Activated CD8-positive, alpha-beta memory T cell treated with anti-CD3 and anti-CD28 coated beads, Interleukin-2, amount 50 U/mL, for 4 hours (primary cell): ENCODE measurements around the gene ENO4.

Experiments used
- DNase-seq: peaks from one replicate; pipeline ENCODE4 v3.0.0-alpha.2; 2020

The ENO4 gene

DNA sequence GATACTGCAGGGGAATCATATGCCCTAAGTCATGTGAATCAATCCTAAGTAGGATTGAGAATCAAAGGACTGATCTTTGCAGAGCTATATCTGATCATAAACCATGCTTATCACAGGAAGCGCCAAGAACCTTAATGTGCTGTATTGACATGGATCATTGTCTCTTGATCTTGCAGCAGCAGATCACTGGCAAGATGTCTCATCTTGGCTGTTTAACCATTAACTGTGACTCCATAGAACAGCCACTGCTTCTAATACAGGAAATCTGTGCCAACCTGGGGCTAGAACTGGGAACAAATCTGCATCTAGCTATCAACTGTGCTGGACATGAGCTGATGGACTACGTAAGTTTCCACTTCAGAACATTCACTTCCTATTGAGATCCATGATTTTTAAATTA, 21.6 kb downstream of the ENO4 start:
- DNase-seq: no peak

- no peak for DNase-seq
Measured at GRCh38 chr10:116873134-116873533, 23.8 kb downstream of the ENO4 start.

GRCh38 chr10:116875897-116876296, 26.6 kb downstream of the ENO4 start:
- no peak for DNase-seq

GRCh38 chr10:116877391-116877790, 28.1 kb downstream of the ENO4 start:
- no peak for DNase-seq

DNA sequence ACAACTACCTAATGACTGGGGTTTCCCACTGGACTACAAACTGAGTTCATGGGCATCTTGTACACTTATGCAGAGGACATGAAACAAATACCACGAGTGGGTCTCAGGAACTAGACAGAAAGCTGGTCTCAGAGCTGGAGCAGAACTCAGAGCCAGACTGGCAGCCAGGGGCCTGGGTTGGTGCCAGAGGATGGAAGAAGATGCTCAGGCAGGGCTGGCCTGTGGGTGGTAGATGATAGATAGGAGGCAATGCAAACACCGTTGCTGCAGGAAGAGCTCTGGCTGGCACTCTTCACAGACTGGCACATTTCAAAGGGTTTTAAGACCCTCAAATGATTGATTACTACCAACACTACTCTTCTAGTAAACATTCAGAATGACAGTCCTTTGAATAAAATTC, 28.8 kb downstream of the ENO4 start:
- DNase-seq: no peak

DNA sequence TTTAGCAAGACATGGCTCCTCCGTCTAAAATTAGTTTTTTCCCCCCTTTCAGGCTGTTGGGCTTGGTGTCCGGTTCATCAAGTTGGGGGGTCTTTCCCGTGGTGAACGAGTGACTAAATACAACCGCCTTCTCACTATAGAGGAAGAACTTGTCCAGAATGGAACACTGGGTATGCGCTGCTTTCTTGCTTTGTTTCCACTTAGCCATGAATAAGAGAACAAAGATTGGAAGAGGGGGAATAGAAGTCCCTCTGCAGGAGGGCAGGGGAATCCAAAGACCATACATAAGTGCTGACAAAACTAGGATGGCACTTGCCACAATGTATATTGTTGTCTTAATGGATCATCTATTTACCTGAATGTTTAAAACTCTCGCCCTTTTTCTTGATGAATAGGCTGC, 30.5 kb downstream of the ENO4 start:
- no peak for DNase-seq

DNA sequence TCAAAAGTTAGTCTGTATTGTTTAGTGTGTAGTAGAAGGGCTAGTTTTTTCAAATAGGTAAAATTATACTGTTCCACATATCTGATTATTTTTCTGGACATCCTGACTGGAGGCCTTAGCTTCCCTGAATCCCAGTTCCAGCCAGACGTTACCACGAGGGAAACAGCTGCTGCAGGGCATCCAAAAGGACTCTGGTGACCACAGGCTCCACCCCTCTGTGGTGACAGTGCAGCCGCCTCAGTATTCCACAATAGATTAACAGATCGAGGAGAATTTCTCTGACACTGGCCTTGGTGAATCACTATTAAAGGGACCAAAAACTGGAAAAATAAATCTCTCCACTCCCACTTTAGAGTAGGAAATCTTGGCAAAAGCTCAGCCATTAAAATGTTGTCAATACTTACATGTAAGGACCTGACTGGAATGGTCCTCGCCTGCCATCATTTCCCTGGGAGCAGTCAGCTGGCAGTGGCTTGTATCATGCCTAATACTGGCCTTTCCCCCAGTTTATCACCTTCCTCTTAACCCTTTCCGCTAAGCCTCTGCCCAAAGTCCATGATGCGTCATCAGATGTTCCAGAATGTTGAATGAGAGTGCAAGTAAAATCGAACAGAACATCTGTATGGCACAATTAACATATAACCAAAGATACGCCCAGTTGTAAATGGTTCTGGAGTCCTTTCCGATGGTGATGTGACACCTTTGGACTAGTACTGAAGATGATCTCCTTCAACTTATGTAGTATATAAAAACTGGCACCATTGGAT, 31.6 kb downstream of the ENO4 start:
- DNase-seq: no peak

DNA sequence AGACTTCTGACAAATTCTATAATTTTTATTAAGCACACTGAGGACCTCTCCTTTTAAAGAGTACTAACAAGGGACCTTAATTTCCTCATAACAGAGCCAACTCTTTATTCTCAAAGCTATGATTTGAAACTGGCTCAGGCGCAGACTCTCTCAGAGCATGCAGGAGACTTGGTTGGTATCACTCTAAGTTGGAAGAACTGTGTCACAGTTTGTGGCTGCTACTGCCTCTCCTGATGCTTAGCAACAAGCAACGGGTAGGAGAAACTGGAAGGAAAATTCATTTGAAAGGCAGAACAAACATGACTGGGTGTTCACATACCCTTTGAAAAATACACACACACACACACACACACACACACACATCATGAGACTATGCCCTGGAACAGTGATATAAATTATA, 33.3 kb downstream of the ENO4 start:
- no peak for DNase-seq

DNA sequence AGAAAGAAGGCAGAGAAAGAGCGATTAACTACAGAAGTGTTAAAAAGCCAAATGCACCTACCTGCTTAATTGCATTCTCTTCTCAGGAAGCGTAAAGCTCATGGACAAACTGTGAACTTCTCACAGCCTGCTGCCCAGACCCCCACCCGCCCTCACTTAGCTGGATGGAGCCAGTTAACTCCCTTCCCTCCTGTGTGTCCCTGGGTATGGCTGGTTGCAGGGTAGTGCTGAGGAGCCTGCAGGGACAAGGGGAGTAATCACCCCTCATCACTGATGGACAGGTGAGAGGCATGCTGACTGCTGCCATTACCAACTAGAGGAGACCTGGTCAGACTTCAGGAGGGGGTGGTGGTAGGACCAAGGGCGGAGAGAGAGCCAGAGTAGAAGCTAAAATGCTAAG, 37.5 kb downstream of the ENO4 start:
- no peak for DNase-seq

GRCh38 chr10:116888380-116889055, 39.2 kb downstream of the ENO4 start:
- DNase-seq: no peak

DNA sequence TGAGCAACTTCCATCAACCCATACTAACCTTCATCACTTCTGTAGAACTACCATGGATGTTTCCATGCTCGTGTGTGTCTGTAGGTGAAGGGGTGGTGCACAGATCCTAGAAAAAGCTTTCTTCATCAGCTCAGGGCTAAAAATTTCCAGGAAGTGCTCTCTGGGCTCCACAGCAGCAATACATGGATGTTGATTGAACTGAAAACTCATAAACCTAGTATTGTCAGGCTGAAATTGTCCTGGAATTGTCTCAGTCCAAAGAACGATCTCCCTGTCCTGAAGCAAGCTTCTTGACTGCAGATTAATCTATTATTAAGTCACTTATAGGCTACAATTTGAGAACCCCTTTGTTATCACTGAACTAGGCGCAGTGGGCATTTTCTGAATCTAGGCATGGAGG, 39.8 kb downstream of the ENO4 start:
- no peak for DNase-seq

- DNase-seq: no peak
Measured at GRCh38 chr10:116891208-116891607, 41.9 kb downstream of the ENO4 start.

GRCh38 chr10:116892907-116893685, 43.8 kb downstream of the ENO4 start:
- no peak for DNase-seq

DNA sequence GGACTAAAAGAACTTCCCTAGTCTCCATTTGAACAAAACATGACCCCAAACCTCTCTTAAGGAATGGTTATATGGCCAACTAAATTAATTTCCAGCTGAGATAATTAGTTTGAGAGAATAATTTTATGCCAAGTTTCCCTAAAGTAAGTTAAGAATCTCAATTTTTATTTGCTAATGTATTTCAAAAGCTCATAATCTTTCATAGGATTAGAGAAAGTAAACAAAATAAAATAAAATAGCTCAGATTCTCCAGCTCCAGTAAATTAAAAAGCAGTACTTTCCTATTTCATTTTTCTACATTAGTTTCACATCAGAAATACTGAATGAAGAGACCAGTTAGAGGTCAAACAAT, 44.4 kb downstream of the ENO4 start:
- DNase-seq: no peak

DNA sequence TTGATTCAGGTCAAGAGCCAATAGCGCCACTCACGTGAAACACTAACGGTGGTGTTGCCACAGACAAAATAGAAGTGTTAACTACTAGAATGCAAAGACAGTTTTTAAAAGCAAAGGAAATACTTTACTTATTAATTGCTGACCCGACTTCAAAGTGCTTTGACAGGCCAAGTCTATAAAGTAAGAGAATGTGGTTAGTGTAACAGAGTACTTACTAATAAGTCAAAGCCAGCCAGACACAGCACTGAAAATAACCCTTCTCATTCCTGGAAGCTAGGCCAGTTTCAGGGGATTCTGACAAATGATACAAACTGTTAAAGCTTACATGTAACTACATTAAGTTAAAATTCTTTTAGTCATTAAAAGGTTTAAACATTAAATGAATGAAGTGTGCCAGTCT, 50.3 kb downstream of the ENO4 start:
- no peak for DNase-seq

DNA sequence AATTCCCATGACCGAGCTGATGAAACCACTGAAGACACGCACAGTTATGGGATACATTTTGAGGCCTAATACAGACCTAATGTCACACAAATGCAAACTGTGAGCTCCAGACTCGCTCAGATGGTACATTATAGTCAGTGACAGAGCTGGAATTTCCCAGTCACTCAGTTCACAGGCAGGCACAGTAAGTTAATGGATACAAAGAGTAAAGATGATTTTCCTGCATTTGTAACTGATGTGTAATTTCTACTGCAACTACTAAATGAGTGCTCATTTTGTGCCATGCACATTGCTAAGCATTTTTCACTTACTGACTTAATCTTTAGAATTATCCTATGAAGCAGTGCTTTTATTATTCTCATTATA, 56.5 kb downstream of the ENO4 start:
- DNase-seq: no peak

- no peak for DNase-seq
Measured at GRCh38 chr10:116907245-116907987, 58.1 kb downstream of the ENO4 start.

GRCh38 chr10:116909307-116909706, 60.0 kb downstream of the ENO4 start:
- DNase-seq: no peak

GRCh38 chr10:116910910-116911309, 61.6 kb downstream of the ENO4 start:
- DNase-seq: no peak

DNA sequence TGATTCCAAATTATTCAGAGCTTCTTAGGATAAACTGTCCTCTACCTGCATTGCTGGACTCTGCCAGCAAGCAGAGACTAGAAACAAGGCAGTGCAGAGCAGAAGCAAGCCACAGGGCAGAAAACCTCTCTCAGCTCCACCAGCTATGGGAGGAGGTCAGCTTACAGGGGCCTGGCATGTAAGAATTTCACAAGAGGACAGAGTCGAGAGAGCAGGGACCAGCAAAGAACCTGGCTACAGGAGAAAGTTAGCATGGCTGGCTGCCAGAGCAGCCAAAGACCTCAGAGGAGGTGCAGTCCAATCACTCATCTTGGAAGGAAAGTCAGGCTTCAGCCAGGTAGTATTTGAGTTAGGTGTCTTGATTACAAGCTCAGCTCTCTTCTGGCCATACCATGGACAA, 62.9 kb downstream of the ENO4 start:
- DNase-seq: no peak

DNA sequence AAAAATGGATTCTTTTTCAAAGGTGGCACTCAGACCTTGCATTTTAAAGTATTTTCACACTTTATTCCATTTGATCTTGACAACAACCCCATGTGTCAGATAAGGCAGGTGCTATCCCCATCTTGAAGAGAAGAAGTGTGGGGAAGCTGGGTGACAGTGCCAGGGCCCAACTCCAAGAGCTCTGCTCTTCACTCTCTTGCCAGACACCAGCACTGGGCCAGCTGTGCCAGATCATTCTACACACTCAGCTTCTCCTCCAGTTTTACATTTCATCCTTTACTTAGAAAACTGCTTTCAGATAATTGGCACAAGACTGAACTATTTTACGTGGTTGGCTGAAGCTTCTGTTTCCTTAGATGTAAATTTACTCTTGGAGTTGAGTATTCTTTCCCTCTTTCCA, 64.4 kb downstream of the ENO4 start:
- no peak for DNase-seq

GRCh38 chr10:116915340-116915739, 66.0 kb downstream of the ENO4 start:
- no peak for DNase-seq

DNA sequence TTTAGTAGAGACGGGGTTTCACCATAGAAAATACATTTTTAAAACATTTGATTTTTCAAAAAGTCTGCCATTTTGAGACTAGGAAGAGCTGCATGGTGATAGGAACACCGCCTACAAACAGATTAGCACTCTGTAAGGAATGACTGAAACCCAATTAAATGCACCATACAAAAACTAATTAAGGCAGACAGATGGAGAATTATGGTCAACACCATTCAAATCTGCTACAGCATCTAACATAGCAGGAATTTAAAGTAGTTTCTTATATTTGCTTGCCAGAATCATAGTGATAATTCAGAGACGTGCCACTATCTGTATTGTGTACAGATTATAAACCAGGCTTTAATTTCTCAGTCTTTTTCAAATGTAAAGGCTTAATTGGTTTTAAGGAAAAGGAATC, 68.2 kb downstream of the ENO4 start:
- DNase-seq: no peak

DNA sequence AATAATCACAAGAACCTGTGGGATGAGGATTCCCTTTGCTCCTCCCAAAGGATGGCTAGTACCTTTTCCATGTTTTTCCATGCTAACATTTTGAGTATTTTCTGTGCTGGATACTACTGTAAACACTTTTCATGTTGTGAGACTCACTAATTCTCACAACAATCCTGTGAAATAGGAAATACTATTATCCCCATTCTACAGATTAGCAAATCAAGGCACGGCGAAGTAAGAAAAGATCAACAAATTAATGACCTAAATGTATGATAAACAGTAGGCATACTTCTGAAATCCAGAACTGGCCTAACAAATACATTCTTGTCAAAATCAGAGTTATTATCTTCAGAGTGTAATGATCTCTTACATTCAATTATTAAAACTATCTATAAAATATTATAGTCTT, 69.3 kb downstream of the ENO4 start:
- no peak for DNase-seq
